Stimulated activated CD4-positive, alpha-beta T cell treated with anti-CD3 and anti-CD28 coated beads, Interleukin-4, amount 100 ng/mL, for 48 hours (primary cell): ENCODE results near the gene LIMS1.
"Not testable (repeated sequence)": the region's sequence is repeated elsewhere in the genome, so short reads cannot be mapped to it uniquely, and the experiment has no call there.

Experiments used
- DNase-seq, 2 donors: peaks; one replicate each; pipeline ENCODE4 v3.0.0-alpha.2; 2020; ENCODE audit warnings: low read depth in 2 of 2

LIMS1 gene

GRCh38 chr2:108586631-108587030, 52.4 kb downstream of the LIMS1 start:
- no peak for DNase-seq

DNA sequence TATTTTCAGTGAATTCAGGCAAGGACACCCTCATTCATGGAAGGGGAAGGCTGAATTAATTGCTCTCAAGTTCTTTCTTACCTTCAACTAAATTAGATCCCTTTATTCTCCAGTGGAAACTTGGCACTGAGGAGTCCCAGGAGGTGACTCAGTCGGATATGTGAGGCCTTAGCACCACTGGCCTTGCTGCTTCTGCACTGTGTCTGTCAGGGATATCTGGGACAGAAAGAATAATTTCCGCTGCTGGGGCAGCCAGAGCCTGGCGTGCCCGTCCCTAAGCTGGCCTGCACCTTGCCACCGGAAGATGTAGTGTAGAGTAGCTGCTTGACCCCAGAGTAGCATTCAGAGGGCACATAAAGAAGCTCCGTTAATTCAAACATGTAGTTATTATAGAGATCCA, 53.4 kb downstream of the LIMS1 start:
- no peak for DNase-seq

DNA sequence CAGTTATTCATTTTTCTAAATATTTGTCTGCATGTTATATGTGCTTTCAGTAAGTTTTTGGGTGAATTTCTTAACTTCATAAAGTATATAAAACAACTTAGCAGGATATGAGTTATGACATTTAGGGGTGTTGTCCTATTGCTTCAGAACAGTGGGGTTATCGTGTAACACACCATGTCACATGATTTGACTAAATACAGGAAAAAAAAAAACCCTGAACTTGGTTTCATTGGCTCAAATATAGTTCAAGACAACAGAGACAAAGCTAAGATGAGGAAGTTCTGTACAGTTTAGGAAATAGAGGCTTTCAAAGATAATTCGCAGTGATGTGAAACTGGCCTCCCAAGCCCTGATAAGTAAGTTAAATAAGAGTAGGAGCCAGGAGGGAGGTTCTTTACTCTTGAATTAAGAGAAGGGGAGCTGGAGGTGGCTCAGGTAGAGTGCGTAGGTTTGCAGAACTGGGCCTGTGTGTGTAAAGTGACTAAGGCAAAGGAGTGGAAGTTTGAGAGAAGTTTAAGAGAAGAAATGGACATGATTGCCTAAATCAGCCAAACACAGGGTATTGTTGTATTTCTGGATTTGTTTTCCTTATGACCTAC, 53.9 kb downstream of the LIMS1 start:
- no peak for DNase-seq

- no peak for DNase-seq
Observed at GRCh38 chr2:108589372-108589771, 55.1 kb downstream of the LIMS1 start.

- no peak for DNase-seq
Observed at GRCh38 chr2:108589781-108590180, 55.5 kb downstream of the LIMS1 start.

GRCh38 chr2:108591163-108591562, 56.9 kb downstream of the LIMS1 start:
- DNase-seq = no peak

GRCh38 chr2:108593547-108594098, 59.4 kb downstream of the LIMS1 start:
- DNase-seq = no peak

- DNase-seq = no peak
Observed at GRCh38 chr2:108594132-108594981, 60.1 kb downstream of the LIMS1 start.

DNA sequence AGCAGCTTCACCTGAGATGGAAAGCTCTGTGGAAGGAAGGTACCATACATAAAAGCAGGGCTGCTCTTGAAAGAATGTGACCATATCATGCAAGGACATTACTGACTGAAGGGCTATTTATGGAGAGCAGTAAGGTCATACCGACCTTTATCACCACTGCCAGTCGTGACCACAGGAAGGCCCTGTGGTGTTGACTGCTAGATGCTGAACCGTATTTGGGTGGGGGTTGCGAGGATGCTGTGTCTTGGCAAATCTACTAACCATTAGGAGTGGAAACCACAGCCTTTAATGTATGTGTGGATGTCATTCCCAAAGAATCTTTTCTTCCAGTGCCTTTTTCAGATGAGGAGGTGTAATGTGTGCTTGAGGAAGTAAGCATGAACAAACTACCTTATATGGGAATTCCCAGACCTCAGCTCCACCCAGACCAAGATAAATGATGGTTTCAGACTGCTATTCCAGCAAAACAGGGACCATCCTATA, 60.8 kb downstream of the LIMS1 start:
- DNase-seq = no peak

DNA sequence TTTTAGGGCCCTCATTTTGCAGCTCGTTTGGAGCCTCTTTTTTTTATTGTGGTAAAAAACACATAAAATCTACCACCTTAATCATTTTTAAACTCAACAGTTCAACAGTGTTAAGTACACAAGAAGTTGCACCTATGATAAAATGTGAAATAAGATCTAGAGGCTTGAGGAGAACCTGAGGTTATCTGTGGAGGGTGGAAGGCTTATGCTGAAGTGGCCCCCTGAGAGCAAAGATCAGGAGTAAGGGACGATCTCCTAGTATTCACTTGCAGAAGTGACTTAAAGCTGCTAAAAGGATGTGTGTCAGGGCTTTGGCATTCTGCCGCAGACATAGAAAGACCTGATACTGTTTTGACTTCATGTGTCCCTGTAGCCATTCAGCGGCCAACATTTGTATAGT, 61.5 kb downstream of the LIMS1 start:
- not testable (repeated sequence) for DNase-seq

- DNase-seq = not testable (repeated sequence)
Observed at GRCh38 chr2:108597105-108597744, 63.0 kb downstream of the LIMS1 start.

- DNase-seq = not testable (repeated sequence)
Observed at GRCh38 chr2:108601199-108601598, 66.9 kb downstream of the LIMS1 start.

GRCh38 chr2:108602422-108602821, 68.2 kb downstream of the LIMS1 start:
- DNase-seq = no peak

GRCh38 chr2:108604196-108604595, 69.9 kb downstream of the LIMS1 start:
- DNase-seq = no peak

GRCh38 chr2:108605947-108606346, 71.7 kb downstream of the LIMS1 start:
- no peak for DNase-seq

- DNase-seq = no peak
Observed at GRCh38 chr2:108607706-108608301, 73.5 kb downstream of the LIMS1 start.

DNA sequence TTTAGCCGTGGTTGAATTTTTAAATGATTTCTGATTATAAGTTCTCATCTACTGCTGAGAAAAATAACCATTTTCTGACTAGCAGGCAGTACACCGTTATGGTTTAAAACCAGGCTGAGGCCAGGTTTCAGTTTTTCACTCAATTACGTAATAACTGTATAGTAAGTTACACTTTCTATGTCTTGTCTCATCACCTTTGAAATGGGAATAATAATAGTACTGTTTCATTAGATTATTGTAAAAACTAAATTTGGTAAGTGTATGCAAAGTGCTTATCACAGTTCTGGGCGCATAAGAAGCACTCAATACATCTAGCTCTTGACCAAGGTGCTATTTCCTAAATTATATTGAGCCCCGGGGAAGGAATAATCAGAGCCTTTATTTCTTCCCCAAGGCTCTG, 76.8 kb downstream of the LIMS1 start:
- no peak for DNase-seq

DNA sequence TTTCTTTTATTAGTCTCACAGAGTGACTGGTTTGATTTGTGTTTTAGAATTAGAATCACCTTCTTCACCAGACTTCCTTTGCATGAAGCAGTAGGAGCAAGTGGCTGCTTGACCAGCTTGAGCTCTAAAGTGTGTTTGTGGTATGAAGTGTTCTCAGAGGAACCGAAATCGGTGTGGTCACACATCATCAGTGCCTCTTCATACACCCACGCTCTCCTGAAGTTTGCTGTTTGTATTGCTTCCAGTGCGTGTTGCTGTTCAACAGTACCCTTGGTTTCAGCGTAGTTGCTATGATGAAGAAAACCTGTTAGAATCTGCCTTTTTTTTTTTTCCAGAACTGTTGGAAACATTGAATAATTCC, 77.9 kb downstream of the LIMS1 start:
- peak in 1 of 2 donors; percentile 29 for DNase-seq

DNA sequence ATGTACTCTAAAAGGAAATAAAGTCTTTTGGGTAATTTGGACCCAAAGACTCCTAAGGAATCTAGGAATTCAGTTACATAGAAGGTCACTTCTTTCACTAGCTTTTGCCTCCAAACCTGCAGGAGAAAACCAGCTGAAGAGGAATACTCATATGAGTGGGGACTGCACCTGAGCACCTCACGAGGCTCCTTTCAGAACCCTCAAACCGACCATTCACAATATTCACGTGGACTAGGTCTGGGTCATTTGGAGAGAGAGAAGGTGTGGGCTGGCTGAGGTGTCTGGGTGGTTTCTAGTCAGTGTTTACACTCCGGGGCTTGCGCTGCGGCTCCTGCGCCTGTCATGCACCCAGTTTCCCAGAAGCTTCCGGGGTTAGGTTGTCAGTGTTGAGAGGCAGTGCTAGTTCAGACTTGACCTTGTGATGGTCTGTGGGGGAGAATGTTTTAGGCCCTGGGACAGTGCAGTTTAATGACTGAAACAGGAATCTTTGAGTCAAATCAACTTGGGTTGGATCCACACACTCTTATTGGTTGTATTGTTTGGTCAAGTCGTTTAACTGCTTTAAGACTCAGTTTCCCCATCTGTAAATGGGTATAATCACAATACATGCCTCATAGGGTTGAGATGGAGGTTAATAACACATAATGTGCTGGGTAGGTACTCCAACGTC, 78.4 kb downstream of the LIMS1 start:
- peak; percentile 39 to 65 for DNase-seq

GRCh38 chr2:108613261-108614042, 79.2 kb downstream of the LIMS1 start:
- DNase-seq = no peak
